ENCODE results near the gene CLEC4C.
"Not testable (repeated sequence)": the region's sequence is repeated elsewhere in the genome, so short reads cannot be mapped to it uniquely, and the experiment has no call there.

CLEC4C gene

GRCh38 chr12:7730984-7731383, 16.2 kb downstream of the CLEC4C start:
- not testable (repeated sequence) for H3K27me3 ChIP-seq (replicated peaks; ENCODE audit: control insufficient read depth, insufficient read depth, low read length, poor library complexity, severe bottlenecking); DNase-seq; H3K4me1 ChIP-seq (ENCODE audit: control insufficient read depth, insufficient read depth, low read length, poor library complexity, severe bottlenecking); H3K4me3 ChIP-seq (ENCODE audit: insufficient read depth, low read depth, low read length, poor library complexity, severe bottlenecking); H3K27ac ChIP-seq (ENCODE audit: insufficient read depth, low read length, poor library complexity, severe bottlenecking); H3K36me3 ChIP-seq (ENCODE audit: control insufficient read depth, insufficient read depth, low read length); H3K9me3 ChIP-seq (ENCODE audit: control insufficient read depth, low read length)

- Histone ChIP-seq H3K27ac (ENCODE audit: insufficient read depth, low read length, poor library complexity, severe bottlenecking) (no peak overlapping the region), H3K27me3 (replicated peaks; ENCODE audit: control insufficient read depth, insufficient read depth, low read length, poor library complexity, severe bottlenecking) (no peaks in the 10 kb centered on the region), H3K36me3 (ENCODE audit: control insufficient read depth, insufficient read depth, low read length) (no peaks in the 10 kb centered on the region), H3K4me3 (ENCODE audit: insufficient read depth, low read depth, low read length, poor library complexity, severe bottlenecking) (no peak overlapping the region), H3K4me1 (ENCODE audit: control insufficient read depth, insufficient read depth, low read length, poor library complexity, severe bottlenecking) (no peaks in the 10 kb centered on the region), H3K9me3 (ENCODE audit: control insufficient read depth, low read length) (no peaks in the 10 kb centered on the region)
- DNase-seq, result no peak
Observed at GRCh38 chr12:7729746-7730145, 17.4 kb downstream of the CLEC4C start.

- DNase-seq, result no peak
Observed at GRCh38 chr12:7723926-7724325, 23.2 kb downstream of the CLEC4C start.

GRCh38 chr12:7719946-7720730, 27.0 kb downstream of the CLEC4C start:
- no peaks in the 10 kb centered on the region for H3K4me1 ChIP-seq (ENCODE audit: control insufficient read depth, insufficient read depth, low read length, poor library complexity, severe bottlenecking)
- H3K4me3 ChIP-seq (ENCODE audit: insufficient read depth, low read depth, low read length, poor library complexity, severe bottlenecking), result no peak overlapping the region
- no peak overlapping the region for H3K27ac ChIP-seq (ENCODE audit: insufficient read depth, low read length, poor library complexity, severe bottlenecking)
- no peaks in the 10 kb centered on the region for H3K27me3 ChIP-seq (replicated peaks; ENCODE audit: control insufficient read depth, insufficient read depth, low read length, poor library complexity, severe bottlenecking)
- DNase-seq, result no peak
- no peaks in the 10 kb centered on the region for H3K9me3 ChIP-seq (ENCODE audit: control insufficient read depth, low read length)
- no peaks in the 10 kb centered on the region for H3K36me3 ChIP-seq (ENCODE audit: control insufficient read depth, insufficient read depth, low read length)

More at GRCh38 chr12:7723926-7724325, 23.2 kb downstream of the CLEC4C start:
- H3K4me3 ChIP-seq (ENCODE audit: insufficient read depth, low read depth, low read length, poor library complexity, severe bottlenecking), result no peak overlapping the region
- no peaks in the 10 kb centered on the region for H3K27me3 ChIP-seq (replicated peaks; ENCODE audit: control insufficient read depth, insufficient read depth, low read length, poor library complexity, severe bottlenecking)
- H3K36me3 ChIP-seq (ENCODE audit: control insufficient read depth, insufficient read depth, low read length), result no peaks in the 10 kb centered on the region
- no peak overlapping the region for H3K27ac ChIP-seq (ENCODE audit: insufficient read depth, low read length, poor library complexity, severe bottlenecking)
- H3K4me1 ChIP-seq (ENCODE audit: control insufficient read depth, insufficient read depth, low read length, poor library complexity, severe bottlenecking), result no peaks in the 10 kb centered on the region
- H3K9me3 ChIP-seq (ENCODE audit: control insufficient read depth, low read length), result no peaks in the 10 kb centered on the region

- H3K27me3 ChIP-seq (replicated peaks; ENCODE audit: control insufficient read depth, insufficient read depth, low read length, poor library complexity, severe bottlenecking), result no peaks in the 10 kb centered on the region
- no peak overlapping the region for H3K27ac ChIP-seq (ENCODE audit: insufficient read depth, low read length, poor library complexity, severe bottlenecking)
- H3K4me1 ChIP-seq (ENCODE audit: control insufficient read depth, insufficient read depth, low read length, poor library complexity, severe bottlenecking), result no peaks in the 10 kb centered on the region
- H3K4me3 ChIP-seq (ENCODE audit: insufficient read depth, low read depth, low read length, poor library complexity, severe bottlenecking), result no peak overlapping the region
- no peaks in the 10 kb centered on the region for H3K9me3 ChIP-seq (ENCODE audit: control insufficient read depth, low read length)
- no peaks in the 10 kb centered on the region for H3K36me3 ChIP-seq (ENCODE audit: control insufficient read depth, insufficient read depth, low read length)
- DNase-seq, result no peak
Observed at GRCh38 chr12:7716381-7716780, 30.8 kb downstream of the CLEC4C start.

GRCh38 chr12:7712841-7713442, 34.2 kb downstream of the CLEC4C start:
- Histone ChIP-seq H3K4me3 (ENCODE audit: insufficient read depth, low read depth, low read length, poor library complexity, severe bottlenecking) (no peak overlapping the region), H3K4me1 (ENCODE audit: control insufficient read depth, insufficient read depth, low read length, poor library complexity, severe bottlenecking) (no peaks in the 10 kb centered on the region), H3K36me3 (ENCODE audit: control insufficient read depth, insufficient read depth, low read length) (no peaks in the 10 kb centered on the region), H3K27ac (ENCODE audit: insufficient read depth, low read length, poor library complexity, severe bottlenecking) (no peak overlapping the region), H3K9me3 (ENCODE audit: control insufficient read depth, low read length) (no peaks in the 10 kb centered on the region), H3K27me3 (replicated peaks; ENCODE audit: control insufficient read depth, insufficient read depth, low read length, poor library complexity, severe bottlenecking) (no peaks in the 10 kb centered on the region)
- no peak for DNase-seq

GRCh38 chr12:7711133-7711532, 36.0 kb downstream of the CLEC4C start, which contains the start of gene DPPA3:
DPPA3 (plus strand) TSS chr12:7711433; CDS start chr12:7711571, 138 bp downstream.
- no peak for DNase-seq
- Histone ChIP-seq H3K4me3 (ENCODE audit: insufficient read depth, low read depth, low read length, poor library complexity, severe bottlenecking) (no peak within 1 kb of the TSS), H3K27me3 (replicated peaks; ENCODE audit: control insufficient read depth, insufficient read depth, low read length, poor library complexity, severe bottlenecking) (no peaks in the 10 kb centered on the region), H3K36me3 (ENCODE audit: control insufficient read depth, insufficient read depth, low read length) (no peaks in the 10 kb centered on the region), H3K27ac (ENCODE audit: insufficient read depth, low read length, poor library complexity, severe bottlenecking) (no peak within 1 kb of the TSS), H3K9me3 (ENCODE audit: control insufficient read depth, low read length) (no peaks in the 10 kb centered on the region), H3K4me1 (ENCODE audit: control insufficient read depth, insufficient read depth, low read length, poor library complexity, severe bottlenecking) (no peaks in the 10 kb centered on the region)

- Histone ChIP-seq H3K9me3 (ENCODE audit: control insufficient read depth, low read length) (no peaks in the 10 kb centered on the region), H3K4me3 (ENCODE audit: insufficient read depth, low read depth, low read length, poor library complexity, severe bottlenecking) (no peak overlapping the region), H3K27me3 (replicated peaks; ENCODE audit: control insufficient read depth, insufficient read depth, low read length, poor library complexity, severe bottlenecking) (no peaks in the 10 kb centered on the region), H3K27ac (ENCODE audit: insufficient read depth, low read length, poor library complexity, severe bottlenecking) (no peak overlapping the region), H3K4me1 (ENCODE audit: control insufficient read depth, insufficient read depth, low read length, poor library complexity, severe bottlenecking) (no peaks in the 10 kb centered on the region), H3K36me3 (ENCODE audit: control insufficient read depth, insufficient read depth, low read length) (no peaks in the 10 kb centered on the region)
- no peak for DNase-seq
Observed at GRCh38 chr12:7709969-7710675, 37.1 kb downstream of the CLEC4C start.

GRCh38 chr12:7705846-7706245, 41.3 kb downstream of the CLEC4C start:
- H3K27me3 ChIP-seq (replicated peaks; ENCODE audit: control insufficient read depth, insufficient read depth, low read length, poor library complexity, severe bottlenecking), result no peaks in the 10 kb centered on the region
- H3K36me3 ChIP-seq (ENCODE audit: control insufficient read depth, insufficient read depth, low read length), result no peaks in the 10 kb centered on the region
- no peak overlapping the region for H3K27ac ChIP-seq (ENCODE audit: insufficient read depth, low read length, poor library complexity, severe bottlenecking)
- H3K4me1 ChIP-seq (ENCODE audit: control insufficient read depth, insufficient read depth, low read length, poor library complexity, severe bottlenecking), result no peaks in the 10 kb centered on the region
- H3K4me3 ChIP-seq (ENCODE audit: insufficient read depth, low read depth, low read length, poor library complexity, severe bottlenecking), result no peak overlapping the region
- DNase-seq, result no peak
- H3K9me3 ChIP-seq (ENCODE audit: control insufficient read depth, low read length), result no peaks in the 10 kb centered on the region

Measured in effector memory CD4-positive, alpha-beta T cell (primary cell).